HCT116 (cell line): ENCODE results near the gene RIPPLY2. TPM values are rescaled to one million over a fixed set of nuclear protein-coding genes. Genes with fewer than 3 reads are reported as not detected.

ENCODE experiments used
- ATAC-seq: fragments of 200-7000 bp; cut with Tn5 transposase; 2 replicates; pipeline ENCODE4 v1.9.1; 2020; ENCODE audit warnings: mild to moderate bottlenecking, moderate library complexity
- BruUV-seq: library from RNA; stranded (reverse); fragments of 400-500 nt; replicated peaks from 2 replicates; lab custom pipeline; 2021; lab: Mats Ljungman, UMichigan
- CTCF ChIA-PET: fragments of 300-600 bp; sonication (Branson Sonifier 250); formaldehyde crosslinking; loops from one replicate; lab custom pipeline; 2021; ENCODE audit warnings: antibody characterized with exemption; lab: Charles Lee
- POLR2A ChIA-PET: fragments of 300-600, 350-600 bp; sonication (Branson Sonifier 250); formaldehyde crosslinking; loops from one replicate; lab custom pipeline; 2021; ENCODE audit warnings: antibody characterized with exemption; lab: Charles Lee
- RAD21 ChIA-PET, 2 experiments: fragments of 300-600 bp; sonication (Branson Sonifier 250); formaldehyde crosslinking; loops; one replicate each; lab custom pipeline; 2023; ENCODE audit warnings: low total read pairs in 2 of 2; ENCODE audit not compliant: uncharacterized antibody in 2 of 2, unreplicated experiment in 2 of 2, low non-redundant PET in 1 of 2; lab: Charles Lee
- DNase-seq: peaks from one replicate; pipeline ENCODE4 v3.0.0-alpha.2; 2010; ENCODE audit warnings: low read depth, low spot score
- H2AFZ ChIP-seq: fragments of 200-600 bp; shearing (Covaris generic), sonication (generic); 2 replicates; pipeline ENCODE4 v1.6.1; 2017; ENCODE audit warnings: low read depth, mixed run types, mixed read lengths, antibody characterized with exemption, low read length; ENCODE audit not compliant: poor library complexity, severe bottlenecking
- H3K27ac ChIP-seq: 2 replicates; pipeline ENCODE4 v1.5.1; 2012; ENCODE audit warnings: low read depth, low read length
- H3K27me3 ChIP-seq: fragments of 200-600 bp; sonication (generic); 2 replicates; pipeline ENCODE4 v1.6.1; 2016; ENCODE audit warnings: mixed run types, low read length, mixed read lengths; ENCODE audit not compliant: insufficient read depth
- H3K36me3 ChIP-seq, 2 experiments: fragments of 200-500 bp in 1 of 2; fragments of 200-600 bp in 1 of 2; sonication (Bioruptor generic) in 1 of 2; sonication (generic) in 1 of 2; 2 replicates each; pipeline versions ENCODE4 v1.5.1 to v1.6.1; 2014 to 2016; ENCODE audit warnings: low read length in 2 of 2, inconsistent platforms in 1 of 2, mixed read lengths in 1 of 2, mixed run types in 1 of 2; ENCODE audit not compliant: insufficient read depth in 2 of 2, control insufficient read depth in 1 of 2
- H3K4me1 ChIP-seq, 2 experiments: fragments of 200-600 bp in 1 of 2; sonication (generic) in 1 of 2; 2 replicates each; pipeline versions ENCODE4 v1.5.1 to v1.6.1; 2012 to 2017; ENCODE audit warnings: low read length in 2 of 2, inconsistent platforms in 1 of 2, mild to moderate bottlenecking in 1 of 2, mixed read lengths in 1 of 2, mixed run types in 1 of 2, moderate library complexity in 1 of 2; ENCODE audit not compliant: insufficient read depth in 2 of 2, control insufficient read depth in 1 of 2
- H3K4me2 ChIP-seq: fragments of 200-600 bp; sonication (generic); 2 replicates; pipeline ENCODE4 v1.6.1; 2017; ENCODE audit warnings: mixed run types, low read length, mixed read lengths
- H3K4me3 ChIP-seq, 2 experiments: fragments of 200-600 bp in 1 of 2; sonication (generic) in 1 of 2; replicated peaks in 1 of 2; 2 replicates each; pipeline ENCODE4 v1.5.1; 2011 to 2016; ENCODE audit warnings: low read length in 2 of 2, control low read depth in 1 of 2, low read depth in 1 of 2, mild to moderate bottlenecking in 1 of 2, mixed read lengths in 1 of 2, mixed run types in 1 of 2
- H3K79me2 ChIP-seq: fragments of 200-600 bp; sonication (generic); 2 replicates; pipeline ENCODE4 v1.6.1; 2017; ENCODE audit warnings: mild to moderate bottlenecking, mixed run types, low read length, moderate library complexity, mixed read lengths; ENCODE audit not compliant: insufficient read depth
- H3K9ac ChIP-seq: fragments of 200-600 bp; sonication (generic); 2 replicates; pipeline ENCODE4 v1.6.1; 2016; ENCODE audit warnings: low read length, mixed read lengths
- H3K9me2 ChIP-seq: fragments of 200-600 bp; sonication (generic), shearing (Covaris generic); 2 replicates; pipeline ENCODE4 v1.6.1; 2017; ENCODE audit warnings: mixed run types, mild to moderate bottlenecking, moderate library complexity; ENCODE audit not compliant: insufficient read depth
- H3K9me3 ChIP-seq, 2 experiments: fragments of 200-500 bp in 1 of 2; fragments of 200-600 bp in 1 of 2; sonication (Bioruptor generic) in 1 of 2; sonication (generic) in 1 of 2; 2 replicates each; pipeline ENCODE4 v1.6.1; 2014 to 2017; ENCODE audit warnings: low read length in 2 of 2, mixed read lengths in 2 of 2, inconsistent platforms in 1 of 2, low read depth in 1 of 2, mild to moderate bottlenecking in 1 of 2, mixed run types in 1 of 2, moderate library complexity in 1 of 2; ENCODE audit not compliant: control insufficient read depth in 1 of 2, insufficient read depth in 1 of 2
- H4K20me1 ChIP-seq: fragments of 200-600 bp; sonication (generic), shearing (Covaris generic); 2 replicates; pipeline ENCODE4 v1.6.1; 2017; ENCODE audit warnings: mixed run types, mild to moderate bottlenecking, moderate library complexity; ENCODE audit not compliant: insufficient read depth
- CBX3 ChIP-seq: IDR thresholded peaks from 2 replicates; pipeline ENCODE4 v1.6.1; 2012; ENCODE audit warnings: low read depth
- EZH2 ChIP-seq: fragments of 200-600 bp; sonication (generic); IDR thresholded peaks from 2 replicates; pipeline ENCODE4 v1.6.1; 2017; ENCODE audit warnings: antibody characterized with exemption, mixed run types
- JUND ChIP-seq: IDR thresholded peaks from 2 replicates; pipeline ENCODE4 v1.6.1; 2012
- RAD21 ChIP-seq: IDR thresholded peaks from 2 replicates; pipeline ENCODE4 v1.6.1; 2012; ENCODE audit warnings: low read depth, mild to moderate bottlenecking
- SIN3A ChIP-seq: IDR thresholded peaks from 2 replicates; pipeline ENCODE4 v1.6.1; 2012; ENCODE audit warnings: low read depth
- SRF ChIP-seq: IDR thresholded peaks from 2 replicates; pipeline ENCODE4 v1.6.1; 2012; ENCODE audit warnings: low read depth
- YY1 ChIP-seq: IDR thresholded peaks from 2 replicates; pipeline ENCODE4 v1.6.1; 2011; ENCODE audit warnings: low read length, low read depth, moderate library complexity, mild to moderate bottlenecking; ENCODE audit not compliant: insufficient replicate concordance; ENCODE audit errors: extremely low read depth
- intact Hi-C: fragments of 100-400 bp; cut with micrococcal nuclease; formaldehyde crosslinking; loops from 2 replicates; pipeline ENCODE4 v1.10.0; 2022
- total RNA-seq: library from RNA; stranded (reverse); gene quantifications from one replicate; pipeline ENCODE4 v1.2.1, GENCODE V29; 2021; ENCODE audit not compliant: unreplicated experiment
- TF ChIP-seq, protein P1 (sequence below), 3 experiments: fragments of 200-600 bp in 1 of 3; sonication (generic) in 1 of 3; IDR thresholded peaks in 2 of 3; conservative IDR thresholded peaks in 1 of 3; 2 replicates each; pipeline ENCODE4 v1.5.1; 2012 to 2017; ENCODE audit warnings: low read depth in 2 of 3, low read length in 2 of 3, antibody characterized with exemption in 1 of 3, borderline replicate concordance in 1 of 3, control low read depth in 1 of 3, mild to moderate bottlenecking in 1 of 3, mixed read lengths in 1 of 3, mixed run types in 1 of 3, moderate library complexity in 1 of 3; ENCODE audit not compliant: insufficient read depth in 1 of 3
- TF ChIP-seq, protein P2 (sequence below): IDR thresholded peaks from 2 replicates; pipeline ENCODE4 v1.6.1; 2012; ENCODE audit warnings: low read depth

Gene RIPPLY2
- total RNA-seq, 1 experiment from 2014 or later = not detected

DNA sequence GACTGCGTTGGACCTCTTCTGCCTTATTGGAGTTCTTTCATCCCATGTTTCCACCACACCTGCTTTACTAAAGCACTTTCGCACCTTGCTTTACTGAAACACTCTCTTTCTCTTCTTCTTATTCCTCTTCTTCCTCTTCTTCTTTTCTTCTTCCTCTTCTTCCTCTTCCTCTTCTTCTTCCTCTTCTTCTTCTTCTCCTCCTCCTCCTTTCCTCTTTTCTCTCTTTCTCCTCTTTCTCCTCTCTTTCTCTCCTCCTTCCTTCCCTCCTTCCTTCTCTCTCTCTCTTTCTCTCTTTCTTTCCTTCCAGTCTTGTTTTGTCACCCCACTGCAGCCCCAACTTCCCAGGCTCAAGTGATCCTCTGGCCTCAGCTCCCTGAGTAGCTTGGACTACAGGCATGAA lies 4.0 kb upstream of the RIPPLY2 start:
- Histone ChIP-seq H2AFZ (no peak overlapping the region), H3K9me2 (no peaks in the 10 kb centered on the region), H3K4me1 (no peaks in the 10 kb centered on the region), H3K4me2 (no peak overlapping the region), H3K9me3 (no peaks in the 10 kb centered on the region), H3K4me3 (no peak overlapping the region), H3K27me3 (no peaks in the 10 kb centered on the region), H3K9ac (no peak overlapping the region), H3K27ac (no peak overlapping the region), H3K36me3 (no peaks in the 10 kb centered on the region), H3K79me2 (no peaks in the 10 kb centered on the region), H4K20me1 (no peaks in the 10 kb centered on the region)
- TF ChIP-seq EZH2 (no peak), YY1 (no peak), RAD21 (no peak), SIN3A (no peak), CBX3 (no peak), SRF (no peak), JUND (no peak)
- no peak for ATAC-seq
- ChIA-PET CTCF (no interaction called here), RAD21 (no interaction called here), POLR2A (interaction anchor here (0.7 kb wide), 1 partner anchor 513 kb away, joined by 6 read pairs; no protein-coding TSS in a partner anchor)
- intact Hi-C loops = no loop called here
- BruUV-seq = no TSS peak
- DNase-seq = no peak

DNA sequence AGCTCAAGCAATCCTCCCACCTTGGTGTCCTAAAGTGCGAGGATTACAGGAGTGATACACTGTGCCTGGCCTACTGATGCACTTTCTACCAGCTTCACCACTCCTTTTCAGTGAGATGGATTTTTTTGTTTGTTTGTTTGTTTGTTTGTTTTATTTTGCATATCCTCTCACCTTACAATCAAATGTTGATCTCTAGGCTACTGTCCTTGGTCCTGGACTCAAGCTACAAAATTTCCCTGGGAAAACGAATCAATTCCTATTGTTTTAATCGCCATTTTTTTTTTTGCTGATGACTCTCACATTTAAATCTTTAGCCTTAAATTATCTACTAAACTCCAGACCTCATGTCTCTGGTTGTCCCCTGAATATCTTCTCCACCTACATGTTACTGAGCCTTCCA lies 3.5 kb upstream of the RIPPLY2 start:
- Histone ChIP-seq H4K20me1 (no peaks in the 10 kb centered on the region), H3K4me3 (no peak overlapping the region), H2AFZ (no peak overlapping the region), H3K36me3 (no peaks in the 10 kb centered on the region), H3K9me2 (no peaks in the 10 kb centered on the region), H3K4me1 (no peaks in the 10 kb centered on the region), H3K27me3 (no peaks in the 10 kb centered on the region), H3K4me2 (no peak overlapping the region), H3K79me2 (no peaks in the 10 kb centered on the region), H3K9ac (no peak overlapping the region), H3K9me3 (no peaks in the 10 kb centered on the region), H3K27ac (no peak overlapping the region)
- ChIA-PET CTCF (no interaction called here), RAD21 (no interaction called here), POLR2A (interaction anchor here (0.7 kb wide), 1 partner anchor 512 kb away, joined by 6 read pairs; no protein-coding TSS in a partner anchor)
- BruUV-seq = no TSS peak
- intact Hi-C loops = no loop called here
- no peak for ATAC-seq
- TF ChIP-seq, protein P1, sequence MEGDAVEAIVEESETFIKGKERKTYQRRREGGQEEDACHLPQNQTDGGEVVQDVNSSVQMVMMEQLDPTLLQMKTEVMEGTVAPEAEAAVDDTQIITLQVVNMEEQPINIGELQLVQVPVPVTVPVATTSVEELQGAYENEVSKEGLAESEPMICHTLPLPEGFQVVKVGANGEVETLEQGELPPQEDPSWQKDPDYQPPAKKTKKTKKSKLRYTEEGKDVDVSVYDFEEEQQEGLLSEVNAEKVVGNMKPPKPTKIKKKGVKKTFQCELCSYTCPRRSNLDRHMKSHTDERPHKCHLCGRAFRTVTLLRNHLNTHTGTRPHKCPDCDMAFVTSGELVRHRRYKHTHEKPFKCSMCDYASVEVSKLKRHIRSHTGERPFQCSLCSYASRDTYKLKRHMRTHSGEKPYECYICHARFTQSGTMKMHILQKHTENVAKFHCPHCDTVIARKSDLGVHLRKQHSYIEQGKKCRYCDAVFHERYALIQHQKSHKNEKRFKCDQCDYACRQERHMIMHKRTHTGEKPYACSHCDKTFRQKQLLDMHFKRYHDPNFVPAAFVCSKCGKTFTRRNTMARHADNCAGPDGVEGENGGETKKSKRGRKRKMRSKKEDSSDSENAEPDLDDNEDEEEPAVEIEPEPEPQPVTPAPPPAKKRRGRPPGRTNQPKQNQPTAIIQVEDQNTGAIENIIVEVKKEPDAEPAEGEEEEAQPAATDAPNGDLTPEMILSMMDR (IDR thresholded peaks at IDR 0.05 in 2 of 3, conservative IDR thresholded peaks at IDR 0.05 in 1 of 3; ENCODE audit: borderline replicate concordance in 1 of 3, insufficient read depth in 1 of 3, low read depth in 2 of 3, low read length in 2 of 3) = no peak
- TF ChIP-seq, protein P2, sequence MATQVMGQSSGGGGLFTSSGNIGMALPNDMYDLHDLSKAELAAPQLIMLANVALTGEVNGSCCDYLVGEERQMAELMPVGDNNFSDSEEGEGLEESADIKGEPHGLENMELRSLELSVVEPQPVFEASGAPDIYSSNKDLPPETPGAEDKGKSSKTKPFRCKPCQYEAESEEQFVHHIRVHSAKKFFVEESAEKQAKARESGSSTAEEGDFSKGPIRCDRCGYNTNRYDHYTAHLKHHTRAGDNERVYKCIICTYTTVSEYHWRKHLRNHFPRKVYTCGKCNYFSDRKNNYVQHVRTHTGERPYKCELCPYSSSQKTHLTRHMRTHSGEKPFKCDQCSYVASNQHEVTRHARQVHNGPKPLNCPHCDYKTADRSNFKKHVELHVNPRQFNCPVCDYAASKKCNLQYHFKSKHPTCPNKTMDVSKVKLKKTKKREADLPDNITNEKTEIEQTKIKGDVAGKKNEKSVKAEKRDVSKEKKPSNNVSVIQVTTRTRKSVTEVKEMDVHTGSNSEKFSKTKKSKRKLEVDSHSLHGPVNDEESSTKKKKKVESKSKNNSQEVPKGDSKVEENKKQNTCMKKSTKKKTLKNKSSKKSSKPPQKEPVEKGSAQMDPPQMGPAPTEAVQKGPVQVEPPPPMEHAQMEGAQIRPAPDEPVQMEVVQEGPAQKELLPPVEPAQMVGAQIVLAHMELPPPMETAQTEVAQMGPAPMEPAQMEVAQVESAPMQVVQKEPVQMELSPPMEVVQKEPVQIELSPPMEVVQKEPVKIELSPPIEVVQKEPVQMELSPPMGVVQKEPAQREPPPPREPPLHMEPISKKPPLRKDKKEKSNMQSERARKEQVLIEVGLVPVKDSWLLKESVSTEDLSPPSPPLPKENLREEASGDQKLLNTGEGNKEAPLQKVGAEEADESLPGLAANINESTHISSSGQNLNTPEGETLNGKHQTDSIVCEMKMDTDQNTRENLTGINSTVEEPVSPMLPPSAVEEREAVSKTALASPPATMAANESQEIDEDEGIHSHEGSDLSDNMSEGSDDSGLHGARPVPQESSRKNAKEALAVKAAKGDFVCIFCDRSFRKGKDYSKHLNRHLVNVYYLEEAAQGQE = peak; percentile 42
- DNase-seq = no peak
